ENCODE results near the gene TACC2.

TACC2 gene

DNA sequence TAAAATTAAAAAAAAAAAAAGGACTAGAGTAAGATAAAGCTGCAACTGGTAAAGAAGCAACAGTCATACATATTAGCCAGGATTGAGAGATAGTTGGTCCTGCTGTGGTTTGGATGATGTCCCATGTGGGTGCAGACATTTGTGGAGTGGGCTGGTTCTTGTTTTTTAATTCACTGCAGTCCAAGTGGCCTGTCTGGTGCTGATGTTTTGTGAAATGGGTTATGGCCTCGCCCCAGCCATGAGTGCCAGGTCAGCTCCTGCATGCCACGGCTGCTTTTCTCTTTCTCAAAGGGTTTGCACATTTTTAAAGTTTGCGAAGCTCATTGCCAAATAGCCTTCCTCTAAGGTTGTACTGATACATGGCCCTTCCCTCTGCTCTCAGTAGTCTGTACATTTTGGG lies 268.1 kb downstream of the TACC2 start:
- Mint-ChIP-seq H3K27ac (no peak overlapping the region), H3K27me3 (ENCODE audit: low read depth) (no peaks in the 10 kb centered on the region), H3K36me3 (ENCODE audit: low read depth) (no peaks in the 10 kb centered on the region), H3K9me3 (peaks cover 2% of the 10 kb centered on the region), H3K4me3 (no peak overlapping the region), H3K4me1 (ENCODE audit: low read depth) (no peaks in the 10 kb centered on the region)

DNA sequence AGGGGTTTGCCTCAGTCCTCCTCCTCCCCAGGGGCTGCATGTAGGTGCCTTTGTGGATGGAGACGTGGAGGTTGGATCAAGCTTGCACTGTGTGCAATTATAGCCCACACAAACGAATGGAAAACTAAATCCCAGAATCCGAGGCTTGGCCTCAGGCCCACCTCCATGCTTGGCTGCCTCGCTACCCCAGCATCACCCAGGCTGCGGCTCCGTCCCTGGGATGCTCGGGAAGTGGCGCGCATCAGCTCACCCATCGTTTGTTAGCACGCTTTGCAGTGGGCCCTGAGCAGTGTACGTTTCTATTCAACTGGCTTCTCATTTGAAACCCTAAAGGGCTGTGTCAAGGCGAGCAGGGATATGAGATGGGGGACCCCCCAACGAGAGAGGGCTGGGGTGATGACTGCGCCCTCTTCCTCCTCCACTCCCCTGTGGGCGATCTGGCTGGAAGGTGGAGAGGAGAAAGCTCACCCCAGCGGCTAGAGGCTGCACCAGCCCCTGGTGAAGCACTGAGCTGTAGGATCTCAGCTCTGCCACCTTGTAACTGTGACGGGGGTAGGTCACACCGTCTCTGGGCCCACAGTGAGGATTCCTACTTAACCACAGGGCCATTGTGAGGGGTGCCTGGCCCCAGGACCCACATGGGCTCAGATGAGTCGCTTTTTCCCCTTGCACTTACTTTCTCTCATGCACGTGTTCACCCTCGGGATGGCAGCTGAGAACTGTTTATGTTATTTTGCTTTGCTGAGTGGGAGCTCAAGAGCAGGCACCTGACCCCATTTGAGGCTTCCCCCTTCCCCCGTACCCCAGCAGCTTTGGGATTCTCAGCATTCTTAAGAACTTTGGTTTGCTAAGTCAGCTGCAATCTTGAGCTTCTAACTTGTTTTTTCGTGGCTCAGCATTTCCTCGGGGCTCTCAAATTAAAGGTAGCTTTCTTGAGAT lies 269.4 kb downstream of the TACC2 start:
- Mint-ChIP-seq H3K36me3 (ENCODE audit: low read depth) (no peaks in the 10 kb centered on the region), H3K9me3 (peaks cover 8% of the 10 kb centered on the region), H3K27me3 (ENCODE audit: low read depth) (peaks cover 5% of the 10 kb centered on the region), H3K4me3 (no peak overlapping the region), H3K4me1 (ENCODE audit: low read depth) (no peaks in the 10 kb centered on the region), H3K27ac (no peak overlapping the region)

DNA sequence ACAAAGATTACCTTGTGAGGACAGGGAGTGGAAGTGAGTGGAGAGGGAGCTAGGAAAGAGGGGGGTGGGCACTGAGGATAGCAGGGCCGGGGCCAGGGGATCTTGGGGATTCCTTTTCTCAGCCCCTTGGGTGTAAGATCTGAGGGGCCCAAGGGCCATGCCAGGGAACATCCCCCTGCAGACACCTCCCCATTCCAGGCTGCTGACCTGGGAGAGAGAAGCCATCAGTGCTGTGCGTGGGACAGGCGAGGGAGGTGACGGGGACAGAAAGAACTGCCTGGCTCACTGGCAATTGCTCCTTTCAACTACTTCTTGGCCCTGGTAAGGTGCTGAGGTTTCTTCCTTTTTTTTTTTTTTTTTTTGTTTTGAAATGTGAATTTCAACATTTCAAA lies 270.1 kb downstream of the TACC2 start:
- Mint-ChIP-seq H3K9me3 (peaks cover 8% of the 10 kb centered on the region), H3K27ac (no peak overlapping the region), H3K4me3 (no peak overlapping the region), H3K27me3 (ENCODE audit: low read depth) (peaks cover 5% of the 10 kb centered on the region), H3K36me3 (ENCODE audit: low read depth) (no peaks in the 10 kb centered on the region), H3K4me1 (ENCODE audit: low read depth) (no peaks in the 10 kb centered on the region)

DNA sequence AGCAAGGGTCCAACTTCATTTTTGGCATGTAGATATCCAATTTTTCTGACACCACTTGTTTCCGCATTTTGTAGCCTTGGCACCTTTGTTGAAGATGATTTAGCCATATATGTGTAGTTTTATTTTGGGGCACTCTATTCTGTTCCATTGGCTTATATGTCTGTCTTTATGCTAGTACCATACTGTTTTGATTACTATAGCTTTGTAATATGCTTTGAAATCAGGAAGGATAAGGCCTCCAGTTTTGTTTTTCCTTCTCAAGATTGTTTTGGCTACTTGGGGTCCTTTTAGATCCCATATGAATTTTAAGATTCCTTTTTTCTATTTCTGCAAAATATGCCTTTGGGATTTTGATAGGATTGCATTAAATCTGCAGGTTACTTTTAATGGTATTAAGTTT lies 272.6 kb downstream of the TACC2 start:
- no peak overlapping the region for H3K4me3 Mint-ChIP-seq
- H3K27me3 Mint-ChIP-seq (ENCODE audit: low read depth): peaks cover 5% of the 10 kb centered on the region
- no peaks in the 10 kb centered on the region for H3K4me1 Mint-ChIP-seq (ENCODE audit: low read depth)
- peaks cover 8% of the 10 kb centered on the region for H3K9me3 Mint-ChIP-seq
- H3K36me3 Mint-ChIP-seq (ENCODE audit: low read depth): no peaks in the 10 kb centered on the region
- no peak overlapping the region for H3K27ac Mint-ChIP-seq

DNA sequence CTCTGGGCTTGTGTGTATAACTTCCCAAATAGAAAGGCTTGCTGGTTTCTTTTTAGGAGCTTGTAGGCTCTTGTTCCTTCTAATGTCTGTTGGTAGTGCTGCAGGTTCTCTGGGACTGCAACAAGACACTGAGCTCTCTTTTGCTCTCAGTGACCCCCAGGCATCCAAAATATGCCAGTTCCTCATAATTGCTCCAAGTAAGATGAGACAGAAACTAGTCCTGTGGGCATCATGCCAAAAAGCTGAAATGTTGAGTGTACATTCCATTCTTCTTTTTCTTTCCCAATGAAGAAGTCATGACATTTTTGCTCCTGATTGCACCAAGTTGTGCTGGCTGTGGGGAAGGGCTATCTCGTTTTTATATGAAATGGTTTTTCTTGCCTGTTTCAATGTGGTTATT lies 275.0 kb downstream of the TACC2 start:
- no peaks in the 10 kb centered on the region for H3K36me3 Mint-ChIP-seq (ENCODE audit: low read depth)
- H3K9me3 Mint-ChIP-seq: peaks cover 8% of the 10 kb centered on the region
- no peak overlapping the region for H3K27ac Mint-ChIP-seq
- H3K4me3 Mint-ChIP-seq: no peak overlapping the region
- peaks cover 5% of the 10 kb centered on the region for H3K27me3 Mint-ChIP-seq (ENCODE audit: low read depth)
- H3K4me1 Mint-ChIP-seq (ENCODE audit: low read depth): no peaks in the 10 kb centered on the region

DNA sequence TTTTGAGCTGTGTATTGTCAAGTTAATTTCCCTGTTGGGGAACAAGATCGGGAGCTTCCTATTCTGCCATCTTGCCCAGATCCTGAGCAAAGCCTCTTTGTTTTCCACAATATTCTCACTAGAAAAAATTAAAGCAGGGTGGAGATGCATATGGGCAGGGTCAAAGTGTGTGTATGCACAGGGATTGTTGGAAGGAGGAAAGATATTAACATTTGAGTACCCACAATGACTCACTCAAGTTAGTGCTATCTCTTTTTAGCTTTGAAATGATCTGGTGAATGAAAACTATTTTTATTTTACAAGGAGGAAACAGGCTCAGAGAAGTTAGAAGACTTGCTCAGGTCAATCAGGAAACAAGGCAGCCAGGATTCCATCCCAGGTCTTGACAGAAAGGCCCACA lies 275.5 kb downstream of the TACC2 start:
- H3K9me3 Mint-ChIP-seq: peaks cover 8% of the 10 kb centered on the region
- H3K4me1 Mint-ChIP-seq (ENCODE audit: low read depth): no peaks in the 10 kb centered on the region
- H3K27me3 Mint-ChIP-seq (ENCODE audit: low read depth): peaks cover 5% of the 10 kb centered on the region
- H3K36me3 Mint-ChIP-seq (ENCODE audit: low read depth): no peaks in the 10 kb centered on the region
- no peak overlapping the region for H3K4me3 Mint-ChIP-seq
- H3K27ac Mint-ChIP-seq: no peak overlapping the region

DNA sequence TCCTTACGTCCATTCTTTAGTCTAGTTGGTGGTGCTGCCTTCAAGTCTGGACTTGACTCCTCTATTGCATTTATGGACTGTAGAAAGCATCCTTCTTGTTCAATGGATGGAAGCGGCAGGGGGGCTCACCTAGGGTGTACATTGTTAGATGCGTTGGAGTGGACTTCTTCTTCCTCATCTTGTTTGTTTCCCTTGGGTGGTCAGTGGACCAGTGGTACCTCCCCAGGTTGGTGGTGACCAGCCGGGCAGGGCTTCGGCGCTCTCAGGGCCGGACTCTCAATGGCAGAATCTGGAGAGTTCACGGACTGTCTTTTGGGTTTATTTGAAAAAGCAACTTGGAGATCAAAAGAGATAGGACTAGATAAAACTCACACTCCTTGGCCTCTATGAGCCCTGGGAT lies 276.0 kb downstream of the TACC2 start:
- Mint-ChIP-seq H3K9me3 (peaks cover 8% of the 10 kb centered on the region), H3K27me3 (ENCODE audit: low read depth) (peaks cover 5% of the 10 kb centered on the region), H3K4me1 (ENCODE audit: low read depth) (no peaks in the 10 kb centered on the region), H3K27ac (no peak overlapping the region), H3K36me3 (ENCODE audit: low read depth) (no peaks in the 10 kb centered on the region), H3K4me3 (no peak overlapping the region)

DNA sequence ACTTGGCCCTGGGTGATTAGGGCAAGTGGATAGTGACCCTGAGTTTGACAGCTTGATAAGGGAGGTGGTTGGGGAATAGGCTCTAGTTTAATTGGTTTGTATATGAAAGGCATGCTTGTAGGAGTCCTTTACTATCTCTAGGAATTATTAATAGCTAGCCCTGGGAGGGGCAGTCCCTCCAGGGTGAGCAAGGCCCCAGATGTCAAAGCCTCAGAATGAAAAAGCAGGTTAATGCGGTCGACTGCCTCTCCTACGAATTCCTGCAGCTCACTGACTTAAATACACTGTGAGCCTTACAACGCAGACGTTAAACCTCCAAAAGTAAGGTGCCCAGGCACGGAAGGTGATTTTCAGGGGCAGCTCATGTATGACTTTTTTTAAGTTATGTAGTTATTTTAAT lies 276.9 kb downstream of the TACC2 start:
- peaks cover 8% of the 10 kb centered on the region for H3K9me3 Mint-ChIP-seq
- no peak overlapping the region for H3K4me3 Mint-ChIP-seq
- H3K36me3 Mint-ChIP-seq (ENCODE audit: low read depth): no peaks in the 10 kb centered on the region
- peaks cover 5% of the 10 kb centered on the region for H3K27me3 Mint-ChIP-seq (ENCODE audit: low read depth)
- no peak overlapping the region for H3K27ac Mint-ChIP-seq
- no peaks in the 10 kb centered on the region for H3K4me1 Mint-ChIP-seq (ENCODE audit: low read depth)

DNA sequence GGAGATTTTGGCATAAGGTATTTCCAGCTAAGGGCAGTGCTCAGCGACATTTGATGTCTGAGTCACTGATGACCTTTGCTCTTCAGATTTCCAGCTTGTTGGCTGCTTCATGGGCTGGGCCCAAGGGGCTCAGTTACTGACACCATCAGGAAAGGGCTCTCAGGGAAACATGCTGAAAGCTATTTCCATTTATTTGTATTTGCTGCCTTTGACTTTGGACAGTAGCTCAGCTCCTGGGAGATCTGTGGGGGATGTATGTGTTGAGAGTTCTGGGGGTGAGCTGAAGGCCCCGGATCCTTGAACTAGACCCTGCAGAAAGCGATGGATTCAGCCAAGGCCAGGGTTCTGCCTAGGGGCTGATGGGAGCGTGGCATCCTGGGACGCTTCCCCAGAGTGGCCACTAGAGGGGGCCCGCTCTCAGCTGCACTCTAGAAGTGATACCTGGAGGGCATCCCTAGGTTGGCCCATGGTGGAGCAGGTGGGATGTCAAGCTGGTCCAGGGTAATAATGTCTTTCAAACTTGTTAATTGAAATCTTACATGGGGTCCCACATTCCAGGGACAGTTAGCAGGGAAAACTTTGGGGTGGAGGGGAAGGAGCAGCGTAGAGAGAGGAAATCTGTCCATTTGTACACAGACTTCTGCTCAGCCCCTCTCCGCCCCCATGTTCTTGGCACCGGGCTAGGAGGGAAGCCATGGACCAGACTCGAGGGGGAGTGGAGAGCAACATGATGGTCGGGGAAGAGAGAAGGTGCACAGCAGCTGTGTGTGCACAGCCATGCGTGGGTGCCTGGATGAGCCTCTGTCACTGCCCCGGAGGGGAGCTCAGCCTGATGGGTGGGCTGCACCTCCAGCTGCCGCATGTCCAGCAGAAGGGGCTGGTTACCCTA lies 279.1 kb downstream of the TACC2 start:
- Mint-ChIP-seq H3K27ac (no peak overlapping the region), H3K36me3 (ENCODE audit: low read depth) (no peaks in the 10 kb centered on the region), H3K9me3 (peaks cover 3% of the 10 kb centered on the region), H3K27me3 (ENCODE audit: low read depth) (peaks cover 3% of the 10 kb centered on the region), H3K4me3 (no peak overlapping the region), H3K4me1 (ENCODE audit: low read depth) (no peaks in the 10 kb centered on the region)

DNA sequence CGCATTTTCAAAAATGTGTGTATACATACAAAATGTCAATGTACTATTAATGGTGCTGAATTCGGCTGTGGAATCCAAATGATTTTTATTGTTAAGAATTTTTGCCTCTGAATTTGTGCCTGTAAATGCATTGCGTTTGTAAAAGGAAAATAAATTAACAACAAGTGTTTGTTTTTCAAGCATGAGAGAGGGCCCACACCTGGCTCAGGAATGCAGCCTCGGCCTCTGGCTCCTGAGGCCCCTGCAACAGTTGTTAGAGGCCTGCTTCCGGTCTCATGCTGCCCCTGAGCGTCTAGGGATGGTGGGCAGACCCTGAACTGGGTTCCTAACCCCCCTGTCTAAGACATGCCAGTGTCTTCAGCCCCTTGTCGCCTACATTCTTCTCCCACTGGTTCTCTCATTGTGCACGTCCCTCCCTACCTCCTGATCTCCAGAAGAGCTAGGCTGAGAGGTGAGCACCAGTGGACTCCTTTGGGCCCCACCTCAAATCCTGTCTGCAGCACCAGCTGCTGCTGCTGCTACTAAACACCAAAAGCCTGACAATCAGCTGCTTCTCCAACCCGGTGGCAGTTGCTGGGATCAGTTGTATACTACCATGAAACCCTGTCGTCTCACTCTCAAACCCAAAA lies 280.2 kb downstream of the TACC2 start:
- H3K36me3 Mint-ChIP-seq (ENCODE audit: low read depth): no peaks in the 10 kb centered on the region
- H3K27ac Mint-ChIP-seq: no peak overlapping the region
- H3K4me1 Mint-ChIP-seq (ENCODE audit: low read depth): no peaks in the 10 kb centered on the region
- no peaks in the 10 kb centered on the region for H3K9me3 Mint-ChIP-seq
- H3K4me3 Mint-ChIP-seq: no peak overlapping the region
- H3K27me3 Mint-ChIP-seq (ENCODE audit: low read depth): no peaks in the 10 kb centered on the region

DNA sequence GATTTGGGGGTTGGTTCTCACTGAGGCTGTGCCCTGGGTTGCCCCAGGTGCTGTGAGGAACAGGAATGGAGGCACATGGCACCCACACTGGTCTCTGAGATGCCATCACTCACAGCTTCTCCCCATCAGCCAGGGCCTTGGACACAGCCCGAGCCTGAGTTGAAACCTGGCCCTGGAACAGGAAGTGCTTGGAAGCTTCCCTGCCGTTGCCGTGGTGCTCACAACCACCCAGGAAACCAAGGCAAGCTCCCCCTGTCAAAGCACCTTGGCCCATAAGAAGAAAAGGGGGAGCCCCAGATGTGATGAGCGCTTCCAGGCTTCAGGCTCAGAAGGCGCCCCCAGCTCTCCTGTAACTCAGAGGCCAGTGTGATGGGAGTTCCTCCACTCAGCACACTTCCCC lies 282.1 kb downstream of the TACC2 start, which contains the start of gene BTBD16:
Gene BTBD16 (plus strand): TSS at position 221 of the 400 bp plus-strand sequence. CDS start 3,786 bp downstream, outside the sequence.
- no peaks in the 10 kb centered on the region for H3K9me3 Mint-ChIP-seq
- H3K27ac Mint-ChIP-seq: no peak within 1 kb of the TSS
- H3K27me3 Mint-ChIP-seq (ENCODE audit: low read depth): no peaks in the 10 kb centered on the region
- no peaks in the 10 kb centered on the region for H3K36me3 Mint-ChIP-seq (ENCODE audit: low read depth)
- no peak within 1 kb of the TSS for H3K4me3 Mint-ChIP-seq
- H3K4me1 Mint-ChIP-seq (ENCODE audit: low read depth): no peaks in the 10 kb centered on the region

DNA sequence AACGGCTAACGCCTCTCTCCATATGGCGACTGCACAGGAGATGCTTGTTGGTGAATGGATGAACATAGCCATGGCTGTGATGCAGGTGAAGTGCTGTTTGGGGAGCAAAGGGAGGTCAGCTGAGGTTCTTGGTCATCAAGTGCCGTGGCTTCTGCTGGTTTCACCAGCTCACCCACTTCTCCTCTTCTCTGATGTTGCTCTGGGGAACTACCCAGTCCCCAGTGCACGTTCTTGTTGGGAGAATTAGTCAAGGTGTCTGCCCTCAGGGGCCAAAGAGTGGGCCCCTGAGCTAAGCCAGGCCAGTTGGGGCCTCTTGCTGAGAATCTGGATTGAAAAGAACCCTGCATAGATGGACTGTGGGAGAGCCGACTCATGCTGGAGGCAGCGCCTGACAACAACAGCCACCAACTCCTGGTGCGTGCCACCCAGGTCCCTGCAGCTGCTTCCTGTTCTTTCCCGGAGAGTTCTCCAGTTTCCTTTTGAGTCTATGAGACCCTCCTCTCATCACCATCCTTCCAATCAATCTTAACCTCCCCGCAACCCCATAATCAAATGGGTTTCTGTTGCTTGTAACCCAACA lies 285.1 kb downstream of the TACC2 start:
- no peak overlapping the region for H3K4me3 Mint-ChIP-seq
- no peaks in the 10 kb centered on the region for H3K27me3 Mint-ChIP-seq (ENCODE audit: low read depth)
- H3K4me1 Mint-ChIP-seq (ENCODE audit: low read depth): no peaks in the 10 kb centered on the region
- H3K36me3 Mint-ChIP-seq (ENCODE audit: low read depth): no peaks in the 10 kb centered on the region
- H3K9me3 Mint-ChIP-seq: no peaks in the 10 kb centered on the region
- H3K27ac Mint-ChIP-seq: no peak overlapping the region

DNA sequence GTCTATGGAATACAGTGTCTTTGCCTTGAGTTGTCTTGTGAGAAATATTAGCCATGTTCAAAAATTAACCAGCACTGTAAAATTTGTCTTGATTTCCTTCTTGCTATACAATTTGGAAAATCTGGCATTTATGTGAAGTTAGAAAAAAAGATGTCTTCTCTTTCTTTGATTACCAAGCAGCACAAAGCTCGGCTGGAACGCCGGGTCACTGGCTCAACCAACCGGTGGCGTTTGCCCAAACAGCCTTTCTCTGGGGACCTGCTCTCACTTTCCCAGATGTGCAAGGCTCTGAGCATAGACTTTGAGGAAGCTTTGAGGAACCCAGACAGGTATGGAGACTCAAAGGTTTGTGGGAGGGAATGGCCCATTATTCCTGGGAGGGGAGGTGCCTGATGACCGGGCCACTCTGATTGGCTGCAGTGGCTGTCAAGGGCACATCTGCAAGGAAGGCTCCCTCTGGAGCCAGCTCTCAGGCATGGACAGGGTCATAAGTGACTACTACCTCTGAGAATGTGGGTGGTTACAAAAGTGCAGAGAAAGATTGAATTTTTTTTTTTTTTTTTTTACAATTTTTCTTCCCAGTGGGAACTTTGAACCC lies 287.7 kb downstream of the TACC2 start:
- Mint-ChIP-seq H3K4me1 (ENCODE audit: low read depth) (no peaks in the 10 kb centered on the region), H3K27ac (no peak overlapping the region), H3K36me3 (ENCODE audit: low read depth) (no peaks in the 10 kb centered on the region), H3K4me3 (no peak overlapping the region), H3K9me3 (no peaks in the 10 kb centered on the region), H3K27me3 (ENCODE audit: low read depth) (peaks cover 5% of the 10 kb centered on the region)

Measured in T-helper 1 cell treated with Interleukin-12 subunit alpha and Interleukin-12 subunit beta and Interleukin-4 antibody, amounts not matched to agents 30 μg/mL and 1 μg/mL, for 36 hours (primary cell).